Stimulated activated CD8-positive, alpha-beta memory T cell treated with anti-CD3 and anti-CD28 coated beads, Interleukin-15, amount 100 ng/mL, for 48 hours (primary cell): ENCODE data around the gene FASN.

Experiments used
- DNase-seq, 2 donors: peaks; one replicate each; pipeline ENCODE4 v3.0.0-alpha.2; 2020; ENCODE audit warnings: low read depth in 2 of 2

FASN gene

DNA sequence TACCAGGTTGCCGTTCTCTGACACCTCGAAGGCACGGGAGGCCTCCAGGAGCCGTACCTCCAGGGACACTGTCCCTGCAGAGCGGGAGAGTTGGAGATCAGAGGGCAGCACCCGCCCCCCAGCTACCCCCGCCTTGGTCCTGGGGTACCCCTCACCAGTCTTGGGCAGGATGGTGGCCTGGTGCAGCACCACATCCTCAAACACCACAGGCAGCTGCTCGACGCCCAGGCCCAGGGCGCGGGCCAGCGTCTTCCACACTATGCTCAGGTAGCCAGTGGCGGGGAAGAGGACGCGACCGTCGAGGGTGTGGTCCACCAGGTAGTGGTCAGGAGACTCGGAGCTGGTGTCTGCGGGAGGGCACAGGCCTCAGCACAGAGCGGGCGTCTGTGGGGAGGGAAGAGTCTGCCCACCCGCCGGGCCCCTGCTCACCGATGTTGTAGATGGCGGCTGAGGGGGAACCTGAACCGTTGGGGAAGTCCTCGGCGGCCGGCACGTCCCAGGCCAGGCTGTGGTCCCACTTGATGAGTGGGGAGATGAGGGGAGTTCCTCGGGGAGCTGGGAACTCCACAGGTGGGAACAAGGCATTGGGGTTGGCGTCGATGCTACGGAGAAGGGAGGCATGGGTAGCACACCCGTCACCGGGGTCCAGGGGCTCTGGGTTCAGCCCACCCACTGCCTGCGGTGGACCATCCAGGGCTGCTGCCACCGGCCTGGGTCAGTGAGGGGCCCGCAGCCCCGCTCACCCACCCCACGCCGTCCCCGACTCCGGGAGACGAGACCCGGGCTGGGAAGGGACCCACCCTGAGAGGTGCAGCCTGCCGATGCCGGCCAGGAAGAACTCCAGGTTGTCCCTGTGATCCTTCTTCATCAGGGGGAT lies 9.8 kb downstream of the FASN start:
- no peak for DNase-seq

DNA sequence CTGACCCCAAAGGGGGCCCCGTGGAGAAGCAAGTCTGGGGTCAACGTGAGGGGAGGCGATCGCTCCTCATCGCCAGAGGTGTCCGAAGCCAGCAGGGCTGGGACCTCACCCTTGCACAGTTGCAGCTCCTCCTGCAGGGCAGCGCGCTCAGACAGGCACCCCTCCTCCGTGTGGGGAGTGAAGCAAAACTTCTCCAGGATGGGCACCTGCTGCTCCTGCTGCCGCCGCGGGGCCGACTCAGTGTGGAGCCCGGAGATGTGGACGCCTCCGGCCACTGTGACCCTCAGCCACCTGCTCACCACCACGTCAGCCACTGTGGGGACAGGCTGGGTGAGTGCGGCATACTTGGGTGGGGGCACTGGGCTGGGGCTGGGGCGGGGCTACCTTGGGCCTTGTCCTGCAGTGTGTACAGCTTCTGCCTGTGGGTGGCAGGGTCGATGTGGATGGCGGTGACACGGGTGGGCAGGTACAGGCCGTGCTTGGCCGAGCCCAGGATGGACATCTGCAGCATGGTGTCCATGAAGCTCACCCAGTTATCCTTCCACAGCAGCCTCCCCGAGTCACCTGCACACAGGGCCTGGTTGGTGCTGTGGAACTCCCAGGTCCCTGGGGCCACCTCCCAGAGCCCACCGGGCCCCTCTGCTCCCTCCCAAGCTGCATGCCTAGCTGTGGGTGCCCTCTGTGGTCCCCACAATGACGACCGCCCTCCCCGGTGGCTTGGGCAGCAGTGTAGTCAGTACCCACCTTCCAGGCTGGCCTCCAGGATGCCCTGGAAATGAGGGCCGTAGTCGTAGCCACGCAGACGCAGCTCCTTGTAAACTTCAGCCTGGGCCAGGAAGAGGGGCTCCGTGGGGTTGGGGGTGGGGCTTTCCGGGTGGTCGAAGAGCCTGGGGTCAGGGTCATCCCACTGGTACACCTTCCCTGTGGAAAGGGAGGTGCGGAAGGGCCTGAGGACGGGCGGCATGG lies 10.8 kb downstream of the FASN start:
- DNase-seq: no peak

DNA sequence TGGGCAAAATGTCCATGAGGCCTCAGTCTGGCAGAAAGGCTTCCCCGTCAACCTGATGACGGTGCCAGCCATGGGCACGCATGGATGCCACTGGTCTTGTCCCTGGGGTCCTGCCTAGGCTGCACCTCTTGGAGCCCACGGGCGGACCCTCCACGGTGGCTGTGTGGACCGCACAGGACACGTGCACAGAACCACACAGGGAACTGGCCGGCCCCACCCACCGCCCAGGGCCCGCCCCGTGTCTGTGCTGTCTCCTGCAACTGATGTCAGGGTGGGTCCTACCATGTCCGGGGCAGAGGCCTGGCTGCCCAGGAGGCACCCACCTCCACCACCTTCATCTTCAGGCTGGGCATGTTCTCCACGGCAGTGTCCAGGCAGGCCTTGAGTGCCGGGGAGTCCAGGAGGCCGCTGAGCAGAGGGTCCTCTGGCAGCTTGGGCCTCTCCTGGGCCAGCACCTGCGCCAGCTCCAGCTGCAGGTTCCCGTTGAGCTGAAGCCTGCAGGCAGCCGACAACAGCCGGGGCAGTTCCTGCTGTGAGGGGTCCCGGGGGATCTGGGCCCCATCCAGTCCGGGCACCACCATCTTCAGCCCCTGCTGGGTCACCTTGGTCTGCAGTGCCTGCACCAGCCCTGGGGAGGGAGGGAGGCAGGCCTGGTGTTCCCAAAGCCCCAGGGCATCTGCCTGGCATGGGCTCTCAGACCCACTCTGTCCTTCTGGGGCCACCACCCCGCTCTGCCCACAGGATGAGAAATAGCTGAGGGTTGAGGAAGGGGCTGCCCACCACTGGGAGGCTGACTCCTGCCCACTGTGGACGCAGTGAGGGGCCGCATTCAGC lies 11.9 kb downstream of the FASN start:
- no peak for DNase-seq

DNA sequence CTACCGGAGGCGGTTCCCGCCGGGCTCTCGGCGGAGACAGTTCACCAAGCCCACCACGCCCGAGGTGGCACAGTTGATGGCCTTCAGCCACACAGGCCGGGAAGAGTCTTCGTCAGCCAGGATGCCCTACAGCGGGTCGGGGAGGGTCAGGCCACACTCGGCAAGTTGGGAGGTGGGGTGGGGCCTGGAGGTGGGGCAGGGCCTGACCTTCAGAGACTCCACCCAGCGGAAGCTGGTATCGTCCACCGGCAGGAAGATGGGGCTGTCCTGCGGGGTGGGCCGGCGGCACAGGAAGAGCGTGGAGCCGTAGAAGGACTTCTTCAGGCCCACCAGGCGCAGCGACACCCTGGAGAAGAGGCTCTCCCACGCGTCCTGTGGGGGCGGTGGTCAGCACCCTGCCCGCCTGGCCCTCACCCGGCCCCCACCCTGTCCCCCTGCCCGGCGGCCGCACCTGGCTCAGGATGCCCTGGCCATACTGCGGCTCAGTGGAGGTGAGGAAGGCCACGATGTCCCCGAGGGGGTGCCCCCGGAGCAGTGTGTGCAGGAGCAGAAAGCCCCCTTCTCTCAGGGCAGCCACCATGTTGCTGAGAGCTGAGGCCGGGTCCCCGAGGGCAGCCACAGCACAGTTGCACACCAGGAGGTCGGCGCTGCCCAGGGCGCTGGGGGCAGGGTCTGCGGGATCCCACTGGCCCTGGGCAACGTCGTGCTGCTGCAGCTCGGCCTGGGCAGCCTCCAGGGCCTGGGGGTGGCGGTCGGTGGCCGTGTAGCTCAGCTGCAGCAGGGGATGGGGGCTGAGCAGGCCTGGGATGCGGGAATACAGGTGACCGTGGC lies 12.8 kb downstream of the FASN start:
- no peak for DNase-seq

DNA sequence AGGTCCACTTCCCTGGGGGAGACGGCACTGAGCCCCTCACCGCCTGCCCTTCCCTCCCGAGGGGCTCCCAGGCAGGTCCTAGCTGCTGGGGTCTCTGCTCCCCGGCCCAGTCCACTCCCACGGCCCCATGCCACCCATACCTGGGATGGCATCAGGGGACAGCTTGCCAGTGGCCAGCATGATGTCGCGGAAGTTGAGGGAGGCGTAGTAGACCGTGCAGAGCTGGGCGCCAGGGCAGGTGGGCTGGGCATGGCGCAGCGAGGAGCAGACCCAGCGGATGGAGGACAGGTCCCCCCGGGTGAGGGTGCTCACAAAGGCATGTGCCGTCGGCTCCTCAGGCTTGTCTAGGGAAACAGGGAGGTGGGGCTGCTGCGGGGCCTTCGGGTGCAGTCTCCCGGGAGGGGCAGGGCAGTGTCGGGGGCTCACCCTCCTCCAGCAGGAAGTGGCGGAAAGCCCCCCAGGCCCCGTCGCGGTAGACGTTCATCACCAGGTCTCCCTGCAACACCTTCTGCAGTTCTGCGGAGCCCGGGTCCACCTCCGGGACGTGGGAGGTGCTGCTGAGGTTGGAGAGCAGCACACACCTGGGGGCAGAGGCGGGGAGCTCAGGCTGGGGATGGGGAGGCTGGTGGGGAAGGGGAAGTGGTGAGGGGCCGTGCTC lies 13.5 kb downstream of the FASN start:
- no peak for DNase-seq

DNA sequence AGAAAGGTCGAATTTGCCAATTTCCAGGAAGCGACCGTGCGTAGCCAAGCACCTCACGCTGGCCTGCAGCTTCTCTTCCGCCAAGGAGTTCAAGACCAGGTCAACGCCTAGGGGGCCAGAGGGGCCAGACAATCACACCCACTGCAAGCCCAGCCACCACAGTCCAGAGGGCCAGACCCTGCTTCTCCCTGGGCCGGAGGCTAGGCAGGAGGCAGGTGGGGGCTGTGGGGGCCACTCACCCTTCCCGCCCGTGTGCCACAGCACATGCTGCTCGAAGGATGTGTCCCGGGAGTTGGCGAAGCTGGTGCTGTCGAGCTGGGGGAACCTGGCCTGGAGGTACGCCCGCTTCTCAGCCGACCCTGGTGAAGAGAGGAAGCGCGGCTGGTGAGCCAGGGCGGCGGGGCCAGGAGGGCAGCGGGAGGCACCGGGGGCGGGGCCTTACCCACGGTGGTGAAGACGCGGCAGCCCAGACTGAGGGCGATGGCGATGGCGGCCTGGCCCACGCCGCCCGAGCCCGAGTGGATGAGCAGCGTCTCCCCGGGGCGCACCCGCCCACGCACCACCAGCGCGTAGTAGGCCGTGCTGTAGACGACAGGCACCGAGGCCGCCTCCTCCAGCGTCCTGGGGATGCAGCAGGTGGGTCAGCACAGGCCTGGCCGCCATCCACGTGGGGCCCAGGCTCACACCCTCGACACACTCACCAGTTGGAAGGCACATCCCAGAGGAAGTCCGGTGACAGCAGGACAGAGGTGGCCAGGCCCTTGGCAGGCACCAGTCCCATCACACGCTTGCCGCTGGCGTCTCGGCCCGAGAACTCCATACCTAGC lies 14.3 kb downstream of the FASN start:
- no peak for DNase-seq

DNA sequence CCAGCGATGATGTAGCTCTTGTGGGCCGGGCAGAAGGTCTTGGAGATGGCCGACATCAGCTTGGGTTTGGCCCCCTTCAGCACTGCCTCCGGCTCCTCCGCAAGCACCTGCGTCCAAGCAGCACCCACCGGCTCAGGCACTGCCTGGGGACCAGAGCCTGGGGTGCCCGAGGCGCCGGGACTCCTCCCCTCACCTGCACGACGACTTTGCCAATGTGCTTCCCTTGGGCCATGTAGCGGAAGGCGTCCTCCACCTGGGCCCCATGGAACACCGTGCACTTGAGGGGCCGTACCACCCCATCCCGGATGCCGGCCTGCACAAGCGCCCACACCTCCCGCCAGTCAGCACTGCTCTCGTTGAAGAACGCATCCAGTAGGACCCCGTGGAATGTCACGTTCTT lies 15.0 kb downstream of the FASN start:
- no peak for DNase-seq

DNA sequence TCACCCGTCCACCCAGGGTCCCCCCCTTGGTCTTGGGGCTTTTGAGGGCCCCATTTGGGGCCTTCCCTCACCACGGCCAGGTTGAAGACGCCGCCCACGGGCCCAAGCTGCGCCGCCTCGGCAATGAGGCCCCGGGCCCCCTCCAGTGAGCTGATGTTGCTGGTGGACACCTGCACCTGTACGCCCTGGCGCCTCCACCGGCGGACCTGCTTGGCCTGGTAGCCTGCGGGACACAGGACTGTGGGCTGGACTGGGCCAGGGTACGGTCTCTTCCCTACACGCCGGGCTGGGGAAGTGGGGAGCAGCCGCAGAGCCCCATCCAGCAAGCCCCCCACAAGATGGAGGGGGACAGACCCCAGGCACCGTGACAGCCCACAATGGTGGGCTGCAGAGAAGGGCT lies 15.6 kb downstream of the FASN start:
- no peak for DNase-seq

DNA sequence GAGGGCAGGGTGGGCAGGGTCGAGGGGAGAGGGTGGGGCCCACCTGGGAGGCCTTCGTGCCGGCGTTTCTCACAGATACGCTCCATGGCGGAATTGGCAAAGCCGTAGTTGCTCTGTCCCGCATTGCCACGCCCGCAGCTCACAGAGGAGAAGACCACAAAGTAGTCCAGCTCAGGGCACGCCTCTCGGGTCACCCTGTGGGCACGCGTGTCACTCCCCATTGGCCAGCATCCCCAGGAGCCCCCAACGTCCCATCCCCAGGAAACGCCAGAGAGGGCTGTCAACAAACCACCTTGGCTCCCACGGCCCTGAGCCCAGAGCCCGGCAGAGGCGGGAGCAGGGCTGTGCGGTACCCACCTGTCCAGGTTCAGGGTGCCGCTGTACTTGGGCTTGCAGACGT lies 16.1 kb downstream of the FASN start:
- DNase-seq: no peak

DNA sequence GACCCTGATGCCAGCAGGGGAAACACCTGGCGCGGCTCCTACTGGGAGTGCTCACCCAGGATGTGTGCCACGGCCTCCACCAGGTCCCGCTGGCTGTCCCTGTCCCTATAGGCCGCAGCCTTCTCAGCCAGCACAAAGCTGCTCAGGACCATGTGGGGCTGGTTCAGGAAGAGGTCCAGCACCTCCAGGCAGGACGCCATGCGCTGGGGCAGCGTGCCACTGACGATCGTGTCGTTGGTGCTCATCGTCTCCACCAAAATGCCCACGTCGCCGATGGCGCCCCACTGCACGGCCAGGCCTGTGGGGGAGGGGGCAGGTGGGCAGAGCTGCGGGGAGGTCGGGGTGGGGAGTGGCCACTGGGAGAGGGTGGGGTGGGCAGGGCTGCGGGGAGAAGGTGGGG lies 16.5 kb downstream of the FASN start:
- DNase-seq: no peak

DNA sequence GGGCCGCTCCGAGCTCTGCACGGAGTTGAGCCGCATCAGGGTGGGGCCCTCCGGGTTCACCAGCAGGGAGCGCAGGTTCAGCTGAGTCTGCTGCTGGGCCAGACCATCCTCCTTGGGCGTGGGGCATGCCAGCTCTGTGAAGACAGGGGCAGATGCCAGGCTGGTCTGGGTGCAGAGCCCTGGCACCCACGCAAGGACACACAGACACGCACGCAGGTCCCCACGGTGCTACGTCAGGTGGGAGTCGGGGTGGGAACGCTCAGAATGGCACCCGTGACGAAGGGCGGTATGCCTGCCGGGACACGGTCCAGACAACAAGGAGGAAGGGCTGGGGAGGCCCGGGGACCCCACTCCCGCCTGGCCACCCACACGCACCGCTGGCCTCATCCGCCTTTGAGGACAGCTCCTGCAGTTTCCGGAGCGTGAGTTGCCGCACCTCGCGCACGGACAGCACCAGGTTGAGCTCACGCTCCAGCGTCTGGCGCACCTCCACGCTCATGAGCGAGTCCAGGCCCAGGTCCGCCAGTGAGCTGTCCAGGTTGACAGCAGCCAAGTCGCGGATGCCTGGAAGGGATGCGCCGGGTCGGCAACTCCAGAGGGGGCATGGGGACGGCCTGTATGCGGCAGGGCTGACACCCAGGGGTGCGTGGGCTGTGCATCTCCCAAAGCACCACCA lies 17.1 kb downstream of the FASN start:
- no peak for DNase-seq

DNA sequence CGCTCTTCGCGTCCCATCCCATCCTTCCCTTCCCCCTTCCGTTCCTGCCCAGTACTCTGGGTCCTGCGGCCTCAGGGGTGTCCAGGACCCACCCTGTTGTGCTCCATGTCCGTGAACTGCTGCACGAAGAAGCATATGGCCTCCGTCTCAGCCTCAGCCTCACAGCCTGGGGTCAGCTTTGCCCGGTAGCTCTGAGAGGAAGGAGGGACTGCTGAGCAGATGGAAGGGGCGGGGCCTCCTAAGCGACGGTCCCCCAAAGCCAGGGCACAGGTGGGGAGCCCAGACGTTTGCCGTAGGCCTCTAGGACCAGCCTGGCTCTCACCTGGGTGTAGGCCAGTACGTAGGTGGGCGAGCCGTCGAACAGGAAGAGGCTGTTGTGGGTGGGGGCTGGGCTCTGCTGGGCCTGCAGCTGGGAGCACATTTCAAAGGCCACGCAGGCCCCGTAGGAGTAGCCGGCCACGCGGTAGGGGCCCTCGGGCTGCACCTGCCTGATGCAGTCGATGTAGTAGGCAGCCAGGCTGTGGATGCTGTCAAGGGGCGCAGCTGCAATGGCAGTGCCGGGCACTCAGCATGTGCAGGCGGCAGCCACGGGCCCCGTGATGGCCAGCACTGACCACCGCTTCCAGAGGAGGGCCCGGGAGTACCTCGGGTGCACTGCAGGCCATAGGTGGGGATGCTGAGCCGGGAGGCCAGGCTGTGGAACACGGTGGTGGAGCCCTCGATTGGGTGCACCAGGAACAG lies 17.8 kb downstream of the FASN start:
- DNase-seq: no peak

DNA sequence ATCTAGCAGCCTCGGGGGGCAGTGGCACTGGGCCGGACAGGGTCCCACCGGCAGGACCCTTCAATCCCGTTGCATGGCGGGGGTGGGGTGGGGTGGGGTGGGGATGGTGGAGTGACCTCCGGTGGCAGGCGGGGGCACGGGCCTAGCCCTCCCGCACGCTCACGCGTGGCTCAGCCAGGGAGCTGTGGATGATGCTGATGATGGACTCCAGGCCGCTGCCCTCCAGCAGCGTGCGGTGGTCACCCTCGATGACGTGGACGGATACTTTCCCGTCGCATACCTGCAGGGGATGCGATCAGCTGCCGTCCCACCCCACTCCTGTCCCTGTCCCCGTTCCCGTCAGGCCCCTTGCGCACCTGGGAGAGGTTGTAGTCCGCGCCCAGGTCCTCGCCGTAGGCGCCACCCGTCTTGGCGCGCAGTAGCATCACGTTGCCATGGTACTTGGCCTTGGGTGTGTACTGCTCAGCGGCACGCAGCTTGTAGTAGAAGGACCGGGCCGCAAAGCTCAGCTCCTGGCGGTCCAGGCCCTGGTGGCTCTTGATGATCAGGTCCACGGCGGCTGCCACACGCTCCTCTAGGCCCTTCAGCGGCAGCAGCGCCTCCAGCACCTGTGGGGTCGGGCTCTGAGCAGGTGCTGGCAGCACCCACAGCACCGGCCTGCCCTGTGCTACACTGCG lies 18.9 kb downstream of the FASN start:
- DNase-seq: no peak

DNA sequence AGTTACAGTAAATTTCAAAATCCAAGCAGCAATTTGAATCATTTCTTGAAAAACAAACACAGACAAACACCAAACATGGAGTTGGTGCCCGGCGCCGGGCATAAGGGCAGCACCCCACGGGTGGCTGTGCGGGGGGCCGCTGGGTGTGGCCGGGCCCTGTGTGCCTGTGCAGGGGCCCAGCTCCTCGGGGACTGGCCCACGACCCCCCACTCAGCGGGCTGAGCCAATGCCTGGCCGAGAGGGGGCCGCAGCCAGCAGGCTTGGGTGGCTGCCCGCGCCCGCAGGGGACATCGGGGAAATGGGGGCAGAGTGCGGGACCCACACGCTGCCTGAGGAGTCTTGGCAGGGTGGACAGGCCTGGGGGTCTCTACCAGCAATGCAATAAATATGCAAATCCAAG lies 19.6 kb downstream of the FASN start:
- DNase-seq: no peak

DNA sequence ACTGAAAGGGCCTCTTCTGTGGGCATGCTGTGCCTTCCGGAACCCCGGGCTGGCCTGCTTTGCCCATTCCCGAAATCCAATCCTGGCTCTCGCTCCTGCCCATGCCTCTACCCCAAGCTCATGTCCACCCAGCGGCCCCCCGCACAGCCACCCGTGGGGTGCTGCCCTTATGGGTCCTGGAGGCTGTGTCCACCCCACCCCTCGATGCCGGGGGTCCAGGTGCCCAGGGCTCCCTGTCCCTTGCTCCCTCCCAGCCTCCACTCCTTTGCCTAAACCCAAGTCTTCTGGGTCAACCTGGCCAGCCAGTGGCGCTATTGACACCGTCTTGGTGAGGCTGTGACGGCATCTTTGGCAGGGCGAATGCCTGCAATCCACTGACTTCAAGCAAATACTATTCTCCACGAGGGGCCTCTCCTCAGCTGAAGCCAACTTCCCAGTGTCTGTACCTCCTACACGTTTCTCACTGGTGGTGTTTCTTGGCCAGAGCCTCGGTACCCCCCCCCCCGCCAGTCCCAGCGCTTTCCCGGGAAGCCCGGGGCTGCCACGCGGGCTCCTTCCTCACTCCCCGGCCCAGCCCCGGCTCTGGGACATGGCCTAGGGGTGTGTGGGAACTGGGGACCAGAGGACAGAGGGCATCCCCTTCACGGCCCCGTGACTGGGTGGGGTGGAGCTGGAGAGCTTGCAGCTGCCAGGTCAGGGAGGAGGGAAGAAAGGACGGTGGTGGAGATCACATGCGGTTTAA lies 20.2 kb downstream of the FASN start:
- no peak for DNase-seq

DNA sequence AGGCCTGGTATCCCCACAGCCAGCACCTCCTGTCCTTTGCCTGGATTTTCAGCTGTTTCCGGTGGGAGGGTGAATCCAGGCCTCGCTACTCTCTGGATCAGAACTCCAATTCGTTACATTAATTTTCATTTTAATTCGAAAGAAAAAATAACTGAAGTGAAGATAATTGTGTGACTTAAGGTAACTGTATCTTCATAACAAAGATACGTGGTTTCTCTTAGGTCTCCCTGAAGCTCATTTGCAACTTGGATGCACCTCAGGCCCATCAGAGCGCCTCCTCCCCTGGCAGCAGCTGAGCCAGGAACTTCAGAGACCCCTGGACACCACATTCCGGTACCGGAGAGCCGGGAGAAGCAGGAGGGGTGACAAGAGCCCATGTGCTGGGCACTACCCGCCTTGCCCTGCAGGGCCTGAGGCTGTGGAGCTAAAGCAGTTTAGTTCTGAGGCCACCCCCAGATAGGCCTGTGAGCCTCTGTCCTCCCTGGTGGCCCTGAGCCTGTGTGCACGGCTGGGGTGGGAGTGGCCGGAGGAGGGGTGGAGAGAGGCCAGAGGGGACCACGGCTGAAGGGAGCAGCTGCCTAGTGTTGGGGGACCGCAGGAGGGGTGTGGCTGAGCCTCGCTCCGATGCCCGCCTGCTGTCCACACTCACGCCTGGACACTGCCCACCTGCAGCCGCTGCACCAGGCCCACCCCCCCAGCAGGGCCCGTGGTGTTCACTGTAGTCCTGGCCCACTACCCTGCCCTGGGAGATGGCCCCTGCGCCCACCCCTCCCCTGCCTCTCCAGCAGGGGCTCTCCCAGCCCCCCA lies 21.0 kb downstream of the FASN start:
- DNase-seq: no peak
